OCI-LY3 (cell line): ENCODE measurements around the gene TMEM86B.

Experiments used
- CTCF ChIP-seq: fragments of 200-600, 300-600 bp; sonication (generic); IDR thresholded peaks from 2 replicates; pipeline ENCODE4 v1.5.1; 2014; ENCODE audit warnings: antibody characterized with exemption, low read length, low read depth
- EZH2phosphoT487 ChIP-seq: fragments of 200-600 bp; shearing (Covaris generic); IDR thresholded peaks from 2 replicates; pipeline ENCODE4 v1.6.1; 2018; ENCODE audit warnings: antibody characterized with exemption, mixed run types, low read depth

- TF ChIP-seq CTCF (no peak), EZH2phosphoT487 (no peak)
These were observed 28.9 kb downstream of the TMEM86B start for GRCh38 chr19:55199620-55200204.
